HepG2 (cell line): ENCODE results near the gene CYP4F12. TPM values are rescaled to one million over a fixed set of nuclear protein-coding genes. Genes with fewer than 3 reads are reported as not detected.

Source experiments
- EHMT2 ChIP-seq: fragments of 200-600 bp; sonication (generic); IDR thresholded peaks from 2 replicates; pipeline ENCODE4 v1.7.0; 2017; ENCODE audit warnings: antibody characterized with exemption, low read depth, low read length, borderline replicate concordance
- ELF1 ChIP-seq: sonication (generic); formaldehyde crosslinking; IDR thresholded peaks from 2 replicates; pipeline ENCODE4 v1.4.0; 2020; ENCODE audit warnings: missing genetic modification reagents
- FOXO1 ChIP-seq: sonication (generic); formaldehyde crosslinking; IDR thresholded peaks from 2 replicates; pipeline ENCODE4 v1.4.0; 2020; ENCODE audit warnings: missing genetic modification reagents
- IKZF5 ChIP-seq: IDR thresholded peaks from 2 replicates; pipeline ENCODE4 v1.6.1; 2018; ENCODE audit warnings: missing genetic modification reagents, mild to moderate bottlenecking, missing compliant biosample characterization
- JDP2 ChIP-seq: sonication (generic); formaldehyde crosslinking; IDR thresholded peaks from 2 replicates; pipeline ENCODE4 v1.8.1; 2022; ENCODE audit warnings: missing genetic modification reagents, borderline replicate concordance
- LCORL ChIP-seq, 2 experiments: fragments of 450-650 bp in 1 of 2; sonication (generic) in 1 of 2; formaldehyde crosslinking in 1 of 2; IDR thresholded peaks; 2 replicates each; pipeline versions ENCODE4 v1.5.0 to v1.6.1; 2017 to 2020; ENCODE audit warnings: antibody characterized with exemption in 1 of 2, missing genetic modification reagents in 1 of 2
- MTA1 ChIP-seq: sonication (generic); formaldehyde crosslinking; IDR thresholded peaks from 2 replicates; pipeline ENCODE4 v1.4.0; 2020; ENCODE audit warnings: missing genetic modification reagents, mild to moderate bottlenecking, borderline replicate concordance
- THAP11 ChIP-seq: IDR thresholded peaks from 2 replicates; pipeline ENCODE4 v1.6.1; 2016; ENCODE audit warnings: missing biosample characterization, missing genetic modification reagents
- TMF1 ChIP-seq: sonication (generic); formaldehyde crosslinking; IDR thresholded peaks from 2 replicates; pipeline ENCODE4 v1.8.1; 2022; ENCODE audit warnings: low read depth, missing genetic modification reagents
- ZFP37 ChIP-seq: sonication (generic); formaldehyde crosslinking; IDR thresholded peaks from 2 replicates; pipeline ENCODE4 v1.4.0; 2020; ENCODE audit warnings: missing genetic modification reagents, borderline replicate concordance
- ZNF350 ChIP-seq: sonication (generic); formaldehyde crosslinking; IDR thresholded peaks from 2 replicates; pipeline ENCODE4 v1.4.0; 2020; ENCODE audit warnings: mild to moderate bottlenecking, low read depth, missing genetic modification reagents, borderline replicate concordance
- ZNF629 ChIP-seq: sonication (generic); formaldehyde crosslinking; conservative IDR thresholded peaks from 2 replicates; pipeline ENCODE4 v1.5.0; 2020; ENCODE audit warnings: missing genetic modification reagents
- ZNF746 ChIP-seq: sonication (generic); formaldehyde crosslinking; IDR thresholded peaks from 2 replicates; pipeline ENCODE4 v1.8.0; 2022; ENCODE audit warnings: mild to moderate bottlenecking, missing genetic modification reagents
- polyA plus RNA-seq, 8 experiments: library from polyadenylated mRNA; depleted of rRNA in 3 of 8; stranded (reverse) in 7 of 8; unstranded in 1 of 8; fragments of >200 nt; fragmentation: Illumina TruSeq in 4 of 8; extraction: Trizol in 4 of 8; gene quantifications; 2 replicates each; pipeline versions ENCODE4 v1.2.1 to v1.2.3, GENCODE V29; 2011 to 2016; ENCODE audit warnings: low read depth in 4 of 8, missing spikeins in 1 of 8, mixed read lengths in 1 of 8; ENCODE audit not compliant: insufficient read depth in 1 of 8
- total RNA-seq, 5 experiments: library from RNA; depleted of rRNA; stranded (reverse); fragments of >200 nt; fragmentation: Illumina TruSeq; extraction: Trizol; gene quantifications; 2 replicates each; pipeline ENCODE4 v1.2.3, GENCODE V29; 2016; ENCODE audit warnings: low read depth in 1 of 5
- TF ChIP-seq, protein P1 (sequence below), 2 experiments: sonication (generic) in 1 of 2; formaldehyde crosslinking in 1 of 2; IDR thresholded peaks; 2 replicates each; pipeline versions ENCODE4 v1.6.1 to v1.9.0; 2014 to 2022; ENCODE audit warnings: antibody characterized with exemption in 1 of 2, borderline replicate concordance in 1 of 2, inconsistent platforms in 1 of 2, low read depth in 1 of 2, missing genetic modification reagents in 1 of 2
- TF ChIP-seq, protein P2 (sequence below): sonication (generic); formaldehyde crosslinking; IDR thresholded peaks from 2 replicates; pipeline ENCODE4 v1.4.0; 2020; ENCODE audit warnings: missing genetic modification reagents

CYP4F12 gene
- total and polyA plus RNA-seq, 2 of the 13 experiments (the other 11 are each of a cell fraction or from before 2014, with no cell fraction given), result 29.9 to 30.8 TPM

- TF ChIP-seq IKZF5 (CRISPR knock-in tag) (no peak), TMF1 (CRISPR knock-in tag) (no peak), JDP2 (no peak), MTA1 (0 out of 2 replicates have a peak, but pooled peaks have one; percentile 18), ZNF350 (CRISPR knock-in tag) (no peak; the same call in 1 of the 2 replicates), ELF1 (CRISPR knock-in tag) (no peak), ZNF629 (CRISPR knock-in tag) (no peak; the same call in 1 of the 2 replicates), FOXO1 (CRISPR knock-in tag) (peak; percentile 95), LCORL (IDR thresholded peaks at IDR 0.05) (0 out of 2 replicates have a peak, but pooled peaks have one; percentile 55), LCORL (CRISPR knock-in tag; IDR thresholded peaks at IDR 0.05) (peak; percentile 82), ZNF746 (CRISPR knock-in tag) (peak; percentile 37; the same call in 1 of the 2 replicates), THAP11 (CRISPR knock-in tag) (peak; percentile 29; the same call in 1 of the 2 replicates), EHMT2 (peak; percentile 54; the same call in 1 of the 2 replicates), ZFP37 (peak; percentile 54; the same call in 1 of the 2 replicates)
- TF ChIP-seq, protein P1, sequence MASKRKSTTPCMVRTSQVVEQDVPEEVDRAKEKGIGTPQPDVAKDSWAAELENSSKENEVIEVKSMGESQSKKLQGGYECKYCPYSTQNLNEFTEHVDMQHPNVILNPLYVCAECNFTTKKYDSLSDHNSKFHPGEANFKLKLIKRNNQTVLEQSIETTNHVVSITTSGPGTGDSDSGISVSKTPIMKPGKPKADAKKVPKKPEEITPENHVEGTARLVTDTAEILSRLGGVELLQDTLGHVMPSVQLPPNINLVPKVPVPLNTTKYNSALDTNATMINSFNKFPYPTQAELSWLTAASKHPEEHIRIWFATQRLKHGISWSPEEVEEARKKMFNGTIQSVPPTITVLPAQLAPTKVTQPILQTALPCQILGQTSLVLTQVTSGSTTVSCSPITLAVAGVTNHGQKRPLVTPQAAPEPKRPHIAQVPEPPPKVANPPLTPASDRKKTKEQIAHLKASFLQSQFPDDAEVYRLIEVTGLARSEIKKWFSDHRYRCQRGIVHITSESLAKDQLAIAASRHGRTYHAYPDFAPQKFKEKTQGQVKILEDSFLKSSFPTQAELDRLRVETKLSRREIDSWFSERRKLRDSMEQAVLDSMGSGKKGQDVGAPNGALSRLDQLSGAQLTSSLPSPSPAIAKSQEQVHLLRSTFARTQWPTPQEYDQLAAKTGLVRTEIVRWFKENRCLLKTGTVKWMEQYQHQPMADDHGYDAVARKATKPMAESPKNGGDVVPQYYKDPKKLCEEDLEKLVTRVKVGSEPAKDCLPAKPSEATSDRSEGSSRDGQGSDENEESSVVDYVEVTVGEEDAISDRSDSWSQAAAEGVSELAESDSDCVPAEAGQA (IDR thresholded peaks at IDR 0.05; ENCODE audit: low read depth), result no peak
- TF ChIP-seq, protein P1 (CRISPR knock-in tag; IDR thresholded peaks at IDR 0.05; ENCODE audit: borderline replicate concordance), result no peak
- TF ChIP-seq, protein P2, sequence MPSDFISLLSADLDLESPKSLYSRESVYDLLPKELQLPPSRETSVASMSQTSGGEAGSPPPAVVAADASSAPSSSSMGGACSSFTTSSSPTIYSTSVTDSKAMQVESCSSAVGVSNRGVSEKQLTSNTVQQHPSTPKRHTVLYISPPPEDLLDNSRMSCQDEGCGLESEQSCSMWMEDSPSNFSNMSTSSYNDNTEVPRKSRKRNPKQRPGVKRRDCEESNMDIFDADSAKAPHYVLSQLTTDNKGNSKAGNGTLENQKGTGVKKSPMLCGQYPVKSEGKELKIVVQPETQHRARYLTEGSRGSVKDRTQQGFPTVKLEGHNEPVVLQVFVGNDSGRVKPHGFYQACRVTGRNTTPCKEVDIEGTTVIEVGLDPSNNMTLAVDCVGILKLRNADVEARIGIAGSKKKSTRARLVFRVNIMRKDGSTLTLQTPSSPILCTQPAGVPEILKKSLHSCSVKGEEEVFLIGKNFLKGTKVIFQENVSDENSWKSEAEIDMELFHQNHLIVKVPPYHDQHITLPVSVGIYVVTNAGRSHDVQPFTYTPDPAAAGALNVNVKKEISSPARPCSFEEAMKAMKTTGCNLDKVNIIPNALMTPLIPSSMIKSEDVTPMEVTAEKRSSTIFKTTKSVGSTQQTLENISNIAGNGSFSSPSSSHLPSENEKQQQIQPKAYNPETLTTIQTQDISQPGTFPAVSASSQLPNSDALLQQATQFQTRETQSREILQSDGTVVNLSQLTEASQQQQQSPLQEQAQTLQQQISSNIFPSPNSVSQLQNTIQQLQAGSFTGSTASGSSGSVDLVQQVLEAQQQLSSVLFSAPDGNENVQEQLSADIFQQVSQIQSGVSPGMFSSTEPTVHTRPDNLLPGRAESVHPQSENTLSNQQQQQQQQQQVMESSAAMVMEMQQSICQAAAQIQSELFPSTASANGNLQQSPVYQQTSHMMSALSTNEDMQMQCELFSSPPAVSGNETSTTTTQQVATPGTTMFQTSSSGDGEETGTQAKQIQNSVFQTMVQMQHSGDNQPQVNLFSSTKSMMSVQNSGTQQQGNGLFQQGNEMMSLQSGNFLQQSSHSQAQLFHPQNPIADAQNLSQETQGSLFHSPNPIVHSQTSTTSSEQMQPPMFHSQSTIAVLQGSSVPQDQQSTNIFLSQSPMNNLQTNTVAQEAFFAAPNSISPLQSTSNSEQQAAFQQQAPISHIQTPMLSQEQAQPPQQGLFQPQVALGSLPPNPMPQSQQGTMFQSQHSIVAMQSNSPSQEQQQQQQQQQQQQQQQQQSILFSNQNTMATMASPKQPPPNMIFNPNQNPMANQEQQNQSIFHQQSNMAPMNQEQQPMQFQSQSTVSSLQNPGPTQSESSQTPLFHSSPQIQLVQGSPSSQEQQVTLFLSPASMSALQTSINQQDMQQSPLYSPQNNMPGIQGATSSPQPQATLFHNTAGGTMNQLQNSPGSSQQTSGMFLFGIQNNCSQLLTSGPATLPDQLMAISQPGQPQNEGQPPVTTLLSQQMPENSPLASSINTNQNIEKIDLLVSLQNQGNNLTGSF (CRISPR knock-in tag), result no peak
Measured at GRCh38 chr19:15640904-15641597, 31.8 kb upstream of the CYP4F12 start (continued).
